SU-DHL-6 (cell line): ENCODE results near the gene BRD9.

Experiments
- H2AFZ ChIP-seq: fragments of 200-600 bp; sonication (generic); 2 replicates; pipeline ENCODE4 v1.6.1; 2014; ENCODE audit warnings: low read depth, mild to moderate bottlenecking, moderate library complexity, mixed read lengths, antibody characterized with exemption, low read length; ENCODE audit not compliant: severe bottlenecking
- H3F3A ChIP-seq: fragments of 200-600 bp; shearing (Covaris generic); 2 replicates; pipeline ENCODE4 v1.6.0; 2016; ENCODE audit warnings: antibody characterized with exemption, mild to moderate bottlenecking; ENCODE audit not compliant: insufficient read depth
- H3K27ac ChIP-seq: fragments of 200-600 bp; sonication (generic); 2 replicates; pipeline ENCODE4 v1.5.1; 2016; ENCODE audit warnings: low read depth, mild to moderate bottlenecking, low read length, moderate library complexity, mixed read lengths
- H3K27me3 ChIP-seq: fragments of 200-600 bp; sonication (generic), shearing (Covaris generic); 2 replicates; pipeline ENCODE4 v1.6.0; 2014; ENCODE audit warnings: mild to moderate bottlenecking, low read length
- H3K36me3 ChIP-seq: fragments of 200-600 bp; sonication (generic); 2 replicates; pipeline ENCODE4 v1.6.1; 2014; ENCODE audit warnings: mild to moderate bottlenecking, low read length, mixed read lengths
- H3K4me2 ChIP-seq: fragments of 300-600, 200-600 bp; shearing (Covaris generic), sonication (generic); 2 replicates; pipeline ENCODE4 v1.6.0; 2014; ENCODE audit warnings: low read length, low read depth, mild to moderate bottlenecking; ENCODE audit not compliant: poor library complexity, severe bottlenecking
- H3K4me3 ChIP-seq: fragments of 200-600 bp; sonication (generic); 2 replicates; pipeline ENCODE4 v1.5.1; 2014; ENCODE audit warnings: antibody characterized with exemption, low read length, mild to moderate bottlenecking, mixed read lengths; ENCODE audit not compliant: insufficient read depth, poor library complexity, severe bottlenecking
- H3K79me2 ChIP-seq: fragments of 200-600 bp; sonication (generic); 2 replicates; pipeline ENCODE4 v1.6.1; 2014; ENCODE audit warnings: mild to moderate bottlenecking, low read length, moderate library complexity; ENCODE audit not compliant: insufficient read depth
- H3K9ac ChIP-seq: fragments of 200-600 bp; sonication (generic); 2 replicates; pipeline ENCODE4 v1.7.0; 2014; ENCODE audit warnings: mild to moderate bottlenecking, low read length
- H3K9me2 ChIP-seq: fragments of 200-600 bp; sonication (generic); replicated peaks from 2 replicates; pipeline ENCODE4 v1.6.1; 2014; ENCODE audit warnings: low read length; ENCODE audit not compliant: insufficient read depth
- H3K9me3 ChIP-seq: fragments of 200-600 bp; sonication (generic); 2 replicates; pipeline ENCODE4 v1.6.1; 2014; ENCODE audit warnings: low read length, mixed read lengths; ENCODE audit not compliant: insufficient read depth
- H4K20me1 ChIP-seq: fragments of 200-600 bp; sonication (generic); 2 replicates; pipeline ENCODE4 v1.6.1; 2014; ENCODE audit warnings: low read depth, mild to moderate bottlenecking, antibody characterized with exemption, low read length, moderate library complexity, mixed read lengths
- CTCF ChIP-seq: fragments of 200-600 bp; sonication (generic); IDR thresholded peaks from one replicate; pipeline ENCODE4 v1.5.1; 2017; ENCODE audit warnings: antibody characterized with exemption, mild to moderate bottlenecking, low read length, moderate library complexity; ENCODE audit not compliant: insufficient read depth, poor library complexity, severe bottlenecking
- EZH2phosphoT487 ChIP-seq: fragments of 200-600 bp; sonication (generic), shearing (Covaris generic); conservative IDR thresholded peaks from 2 replicates; pipeline ENCODE4 v1.6.1; 2018; ENCODE audit warnings: mild to moderate bottlenecking, antibody characterized with exemption, low read length, moderate library complexity, mixed read lengths

The BRD9 gene

DNA sequence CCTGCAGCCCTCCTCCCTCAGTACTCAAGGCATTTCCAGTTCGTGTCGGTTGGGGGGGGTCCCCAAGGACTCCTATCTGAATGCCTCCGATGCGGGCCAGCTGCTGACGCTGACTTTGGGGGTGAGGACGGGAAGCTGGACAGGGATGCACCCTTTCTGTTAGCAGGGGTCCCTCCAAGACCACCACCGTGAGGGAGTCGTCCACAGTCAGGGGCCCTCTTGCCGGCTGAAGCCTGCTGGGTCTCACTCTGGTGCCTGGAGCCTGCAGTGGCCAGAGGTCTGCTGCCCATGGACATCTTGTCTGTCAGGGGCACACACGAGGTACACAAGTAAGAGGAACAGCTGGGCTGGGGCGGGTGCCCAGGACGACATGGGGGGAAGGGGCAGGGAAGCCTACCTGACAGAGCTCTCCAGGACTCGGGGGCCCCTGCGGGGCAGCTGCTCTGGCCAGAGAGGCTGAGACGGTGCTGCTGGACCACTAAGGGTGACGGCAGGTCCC, 32.8 kb downstream of the BRD9 start:
- 0 out of 2 replicates have a peak, but pooled peaks cover 2% of the 10 kb centered on the region for H3F3A ChIP-seq
- H3K4me2 ChIP-seq = no peak overlapping the region

GRCh38 chr5:859391-859790, 33.2 kb downstream of the BRD9 start:
- Histone ChIP-seq H3F3A (0 out of 2 replicates have a peak, but pooled peaks cover 2% of the 10 kb centered on the region), H3K36me3 (no peaks in the 10 kb centered on the region), H3K9ac (no peak overlapping the region), H3K79me2 (no peaks in the 10 kb centered on the region), H3K4me2 (no peak overlapping the region), H3K27ac (no peak overlapping the region), H3K4me3 (no peak overlapping the region), H4K20me1 (no peaks in the 10 kb centered on the region), H3K9me2 (no peaks in the 10 kb centered on the region), H2AFZ (no peak overlapping the region), H3K9me3 (no peaks in the 10 kb centered on the region), H3K27me3 (no peaks in the 10 kb centered on the region)
- TF ChIP-seq EZH2phosphoT487 (no peak), CTCF (no peak)

More for the DNA sequence above, 32.8 kb downstream of the BRD9 start:
- Histone ChIP-seq H4K20me1 (no peaks in the 10 kb centered on the region), H3K9me2 (no peaks in the 10 kb centered on the region), H3K9ac (no peak overlapping the region), H3K79me2 (no peaks in the 10 kb centered on the region), H3K9me3 (no peaks in the 10 kb centered on the region), H3K36me3 (no peaks in the 10 kb centered on the region), H3K27ac (no peak overlapping the region), H2AFZ (no peak overlapping the region), H3K4me3 (no peak overlapping the region), H3K27me3 (no peaks in the 10 kb centered on the region)
- TF ChIP-seq CTCF (no peak), EZH2phosphoT487 (no peak)

DNA sequence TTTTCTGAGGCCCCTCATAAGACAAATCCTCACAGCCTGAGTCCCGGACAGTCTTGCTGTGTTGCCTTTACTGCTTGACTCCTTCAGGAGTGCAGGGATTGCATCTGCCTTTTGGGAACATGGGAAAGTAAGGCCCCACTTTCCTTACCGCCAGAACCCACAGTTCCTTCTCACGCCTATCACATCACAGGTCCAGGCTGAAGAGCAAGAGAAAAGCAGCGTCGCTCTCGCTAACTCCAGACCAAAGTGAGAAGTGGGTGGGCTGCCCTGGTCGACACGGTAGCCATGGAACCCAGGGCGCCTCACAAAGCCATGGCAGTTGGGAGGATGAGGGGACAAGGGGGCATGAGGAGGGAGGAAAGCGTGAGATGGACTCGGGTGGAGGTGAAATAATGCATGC, 33.9 kb downstream of the BRD9 start:
- no peak overlapping the region for H2AFZ ChIP-seq
- H3K4me3 ChIP-seq = no peak overlapping the region
- H3K9me3 ChIP-seq = no peaks in the 10 kb centered on the region
- no peaks in the 10 kb centered on the region for H3K79me2 ChIP-seq
- no peaks in the 10 kb centered on the region for H3K27me3 ChIP-seq
- no peaks in the 10 kb centered on the region for H4K20me1 ChIP-seq
- no peak overlapping the region for H3K9ac ChIP-seq
- H3K27ac ChIP-seq = no peak overlapping the region
- no peak overlapping the region for H3K4me2 ChIP-seq
- 0 out of 2 replicates have a peak, but pooled peaks cover 2% of the 10 kb centered on the region for H3F3A ChIP-seq
- H3K36me3 ChIP-seq = no peaks in the 10 kb centered on the region
- TF ChIP-seq CTCF (no peak), EZH2phosphoT487 (no peak)
- no peaks in the 10 kb centered on the region for H3K9me2 ChIP-seq
